Chondrocyte (in vitro differentiated cells): Measurements from ENCODE around the gene NHEJ1. TPM values are rescaled to one million over a fixed set of nuclear protein-coding genes. Genes with fewer than 3 reads are reported as not detected.
A peak's percentile ranks its signal among the peaks of the same experiment; 100 is the strongest.

Source experiments
- DNase-seq: peaks from one replicate; pipeline ENCODE4 v3.0.0; 2021; ENCODE audit warnings: mixed read lengths, low spot score
- H3K27ac Mint-ChIP-seq: one replicate; pipeline ENCODE4 v1.8.0; 2021; ENCODE audit warnings: mild to moderate bottlenecking, moderate library complexity, mixed read lengths; ENCODE audit not compliant: unreplicated experiment
- H3K27me3 Mint-ChIP-seq: 2 replicates; pipeline ENCODE4 v1.8.0; 2021; ENCODE audit warnings: low read depth, mixed read lengths
- H3K36me3 Mint-ChIP-seq: 2 replicates; pipeline ENCODE4 v1.8.0; 2021; ENCODE audit warnings: low read depth, mixed read lengths
- H3K4me1 Mint-ChIP-seq: 2 replicates; pipeline ENCODE4 v1.8.0; 2021; ENCODE audit warnings: low read depth, mild to moderate bottlenecking, mixed read lengths
- H3K4me3 Mint-ChIP-seq: one replicate; pipeline ENCODE4 v1.8.0; 2021; ENCODE audit warnings: mild to moderate bottlenecking, moderate library complexity, mixed read lengths; ENCODE audit not compliant: unreplicated experiment
- H3K9me3 Mint-ChIP-seq: 2 replicates; pipeline ENCODE4 v1.8.0; 2021; ENCODE audit warnings: low read depth, mixed read lengths
- long read RNA-seq: library from polyadenylated mRNA; stranded (forward); transcript quantifications from one replicate; pipeline ENCODE4 v2.0.0, GENCODE V29; 2021
- total RNA-seq: library from RNA; stranded (reverse); gene quantifications from 3 replicates; pipeline ENCODE4 v1.2.1, GENCODE V29; 2021
- TF ChIP-seq, protein P1 (sequence below): fragments of 200-600 bp; sonication (generic); IDR thresholded peaks from 2 replicates; pipeline ENCODE4 v1.5.0; 2021; ENCODE audit warnings: antibody characterized with exemption, mild to moderate bottlenecking, moderate library complexity

Gene NHEJ1, protein sequence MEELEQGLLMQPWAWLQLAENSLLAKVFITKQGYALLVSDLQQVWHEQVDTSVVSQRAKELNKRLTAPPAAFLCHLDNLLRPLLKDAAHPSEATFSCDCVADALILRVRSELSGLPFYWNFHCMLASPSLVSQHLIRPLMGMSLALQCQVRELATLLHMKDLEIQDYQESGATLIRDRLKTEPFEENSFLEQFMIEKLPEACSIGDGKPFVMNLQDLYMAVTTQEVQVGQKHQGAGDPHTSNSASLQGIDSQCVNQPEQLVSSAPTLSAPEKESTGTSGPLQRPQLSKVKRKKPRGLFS
- total RNA-seq, result 7.3 to 13.3 TPM (median 12.7 TPM) in 3 replicates
- long read RNA-seq, transcript NHEJ1-201 (8 exons, 2,094 nt), result major isoform, 10 of 17 reads
- long read RNA-seq, partial matches to known transcripts, result 1 of 17 reads
- long read RNA-seq, other reads (novel, unspliced or antisense), result 6 of 17 reads

DNA sequence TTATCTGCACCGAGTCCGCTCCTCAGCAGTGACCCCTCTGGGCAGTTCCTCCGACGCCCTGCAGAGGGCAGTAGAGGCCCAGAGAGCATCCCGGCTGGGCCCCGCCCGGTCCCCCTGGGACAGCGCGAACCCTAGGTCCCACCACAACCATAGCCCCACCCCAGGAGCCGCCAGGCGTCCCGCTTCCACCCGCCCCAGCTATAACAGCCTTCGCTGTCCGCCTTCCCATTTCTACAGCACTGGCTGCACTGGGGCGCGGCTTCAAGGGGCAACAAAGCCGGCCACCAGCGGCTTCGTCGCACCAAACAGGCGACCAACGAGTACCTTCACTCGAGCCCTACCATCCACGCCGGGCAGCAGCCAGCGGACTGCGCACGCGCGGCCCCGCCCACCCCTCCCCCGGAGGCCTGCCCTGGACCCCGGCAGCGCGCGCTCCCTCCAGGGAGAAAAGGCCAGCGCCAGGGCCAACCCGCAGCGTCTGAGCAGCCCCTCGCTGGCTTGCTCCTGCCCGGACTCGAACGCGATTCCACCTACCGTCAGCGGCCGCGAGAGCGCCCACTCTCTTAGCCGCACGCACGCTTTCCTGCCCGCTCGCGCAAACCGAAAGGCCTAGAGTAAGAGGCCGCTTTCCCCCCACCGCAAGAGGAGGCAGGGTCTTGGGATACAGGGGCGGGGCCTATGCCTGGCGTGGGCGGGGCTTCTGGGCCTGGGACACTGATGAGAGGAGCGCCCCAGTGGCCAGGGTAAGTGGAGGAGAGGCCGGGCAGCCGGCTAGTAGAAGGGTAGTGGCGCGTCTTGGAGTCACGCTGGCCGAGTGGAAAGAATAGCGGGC lies at the start of gene NHEJ1:
Gene NHEJ1, minus strand, starts transcription at position 630 of the 832 bp plus-strand sequence. CDS start 2,453 bp downstream, outside the sequence.
- peak within 1 kb of the TSS; percentile 96 for H3K27ac Mint-ChIP-seq
- TF ChIP-seq, protein P1, sequence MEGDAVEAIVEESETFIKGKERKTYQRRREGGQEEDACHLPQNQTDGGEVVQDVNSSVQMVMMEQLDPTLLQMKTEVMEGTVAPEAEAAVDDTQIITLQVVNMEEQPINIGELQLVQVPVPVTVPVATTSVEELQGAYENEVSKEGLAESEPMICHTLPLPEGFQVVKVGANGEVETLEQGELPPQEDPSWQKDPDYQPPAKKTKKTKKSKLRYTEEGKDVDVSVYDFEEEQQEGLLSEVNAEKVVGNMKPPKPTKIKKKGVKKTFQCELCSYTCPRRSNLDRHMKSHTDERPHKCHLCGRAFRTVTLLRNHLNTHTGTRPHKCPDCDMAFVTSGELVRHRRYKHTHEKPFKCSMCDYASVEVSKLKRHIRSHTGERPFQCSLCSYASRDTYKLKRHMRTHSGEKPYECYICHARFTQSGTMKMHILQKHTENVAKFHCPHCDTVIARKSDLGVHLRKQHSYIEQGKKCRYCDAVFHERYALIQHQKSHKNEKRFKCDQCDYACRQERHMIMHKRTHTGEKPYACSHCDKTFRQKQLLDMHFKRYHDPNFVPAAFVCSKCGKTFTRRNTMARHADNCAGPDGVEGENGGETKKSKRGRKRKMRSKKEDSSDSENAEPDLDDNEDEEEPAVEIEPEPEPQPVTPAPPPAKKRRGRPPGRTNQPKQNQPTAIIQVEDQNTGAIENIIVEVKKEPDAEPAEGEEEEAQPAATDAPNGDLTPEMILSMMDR, result peak; percentile 99
- peaks cover 5% of the 10 kb centered on the region for H3K36me3 Mint-ChIP-seq
- DNase-seq, result peak; percentile 98
- no peaks in the 10 kb centered on the region for H3K9me3 Mint-ChIP-seq
- H3K4me3 Mint-ChIP-seq, result peak within 1 kb of the TSS; percentile 79
- H3K4me1 Mint-ChIP-seq, result peaks cover 29% of the 10 kb centered on the region
- H3K27me3 Mint-ChIP-seq, result no peaks in the 10 kb centered on the region

DNA sequence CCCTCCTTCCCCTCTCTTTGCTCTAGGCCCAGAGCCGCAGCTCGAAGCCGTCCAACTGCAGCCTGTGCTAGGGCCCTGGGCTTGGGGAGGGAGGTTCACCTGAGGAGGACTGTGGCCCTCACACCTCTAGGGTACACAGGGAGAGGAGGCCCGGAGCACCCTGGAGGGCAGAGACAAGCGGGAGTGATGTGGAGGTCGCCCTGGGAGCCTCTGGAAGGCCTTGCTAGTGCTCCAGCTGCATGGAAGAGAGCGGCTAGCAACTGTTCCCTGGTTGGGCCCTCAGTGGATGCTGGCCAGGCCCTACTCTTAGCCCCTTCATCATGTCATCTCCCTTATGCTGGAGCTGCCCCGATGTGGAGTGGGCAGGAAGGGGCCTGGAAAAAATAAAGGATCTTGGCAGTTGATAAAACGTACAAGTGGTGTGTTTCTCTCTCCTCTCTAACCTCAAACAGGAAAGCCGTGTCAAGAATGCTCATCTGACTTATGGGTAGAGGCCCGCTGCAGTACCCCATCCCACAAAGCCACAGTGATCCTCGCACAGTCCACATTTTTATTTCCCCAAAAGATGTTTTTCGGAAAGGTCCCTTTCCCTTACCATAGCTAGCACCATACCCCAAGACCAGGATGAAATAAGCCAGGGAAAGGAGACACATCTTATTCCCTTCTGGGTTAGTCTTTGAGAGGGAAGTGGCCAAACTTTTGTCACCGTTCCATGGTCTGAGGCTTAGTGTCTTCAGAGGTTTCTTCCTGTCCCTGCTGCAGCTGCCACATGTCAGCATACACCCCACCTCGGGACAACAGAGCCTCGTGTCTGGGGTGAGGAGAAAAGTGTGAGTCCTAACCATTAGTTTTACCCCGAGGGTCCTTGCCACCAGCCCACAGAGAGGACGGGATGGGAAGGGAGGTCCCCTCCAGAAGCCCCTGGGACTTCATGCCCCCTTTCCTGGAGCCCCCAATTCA lies 48.9 kb upstream of the NHEJ1 start:
- DNase-seq, result no peak
- Mint-ChIP-seq H3K27me3 (no peaks in the 10 kb centered on the region), H3K4me3 (no peak overlapping the region), H3K27ac (peak overlapping the region; percentile 22), H3K9me3 (peaks cover under 1% of the 10 kb centered on the region), H3K36me3 (peaks cover 14% of the 10 kb centered on the region), H3K4me1 (peaks cover 26% of the 10 kb centered on the region)
- TF ChIP-seq, protein P1, result no peak

GRCh38 chr2:219207884-219208740 lies 47.5 kb upstream of the NHEJ1 start:
- DNase-seq, result no peak
- TF ChIP-seq, protein P1, result no peak

DNA sequence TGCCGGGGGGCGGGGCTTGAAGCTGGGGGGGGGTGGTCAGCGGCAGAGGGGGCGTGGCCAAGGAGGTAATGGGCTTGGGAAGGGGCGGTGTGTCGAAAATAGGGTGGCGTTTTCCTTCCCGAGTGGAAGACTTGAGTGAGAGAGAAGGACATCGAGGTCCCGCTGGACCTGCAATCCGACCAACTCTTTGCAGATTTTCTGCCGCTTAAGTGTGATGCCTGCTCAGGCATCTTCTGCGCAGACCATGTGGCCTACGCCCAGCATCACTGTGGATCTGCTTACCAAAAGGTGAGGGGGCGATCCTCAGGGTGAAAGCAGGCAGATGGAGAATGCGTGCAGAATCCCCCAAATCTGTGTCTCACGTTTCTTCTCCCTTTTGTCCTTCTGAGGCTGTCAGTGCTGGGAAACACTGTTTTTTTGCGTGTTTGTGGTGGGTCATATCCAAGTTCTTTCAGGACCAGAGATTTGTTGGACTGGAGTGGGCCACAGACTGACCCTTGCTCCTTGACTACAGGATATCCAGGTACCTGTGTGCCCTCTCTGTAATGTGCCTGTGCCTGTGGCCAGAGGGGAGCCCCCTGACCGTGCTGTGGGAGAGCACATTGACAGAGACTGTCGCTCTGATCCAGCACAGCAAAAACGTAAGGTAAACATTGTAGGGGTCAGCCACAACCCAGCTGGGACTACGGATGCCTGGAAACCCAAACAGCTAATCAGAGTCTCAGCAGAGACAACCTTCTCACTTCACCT lies 46.7 kb upstream of the NHEJ1 start:
- H3K27me3 Mint-ChIP-seq, result no peaks in the 10 kb centered on the region
- H3K36me3 Mint-ChIP-seq, result peaks cover 7% of the 10 kb centered on the region
- H3K4me3 Mint-ChIP-seq, result peak overlapping the region; percentile 81
- TF ChIP-seq, protein P1, result no peak
- H3K4me1 Mint-ChIP-seq, result peaks cover 26% of the 10 kb centered on the region
- H3K27ac Mint-ChIP-seq, result peak overlapping the region; percentile 94
- no peak for DNase-seq
- H3K9me3 Mint-ChIP-seq, result peaks cover 2% of the 10 kb centered on the region

More at GRCh38 chr2:219207884-219208740, 47.5 kb upstream of the NHEJ1 start:
- Mint-ChIP-seq H3K9me3 (peaks cover 2% of the 10 kb centered on the region), H3K27me3 (no peaks in the 10 kb centered on the region), H3K27ac (peak overlapping the region; percentile 94), H3K4me3 (peak overlapping the region; percentile 81), H3K36me3 (peaks cover 7% of the 10 kb centered on the region), H3K4me1 (peaks cover 26% of the 10 kb centered on the region)
